Activated CD8-positive, alpha-beta memory T cell treated with anti-CD3 and anti-CD28 coated beads, Interleukin-2, amount 50 U/mL, for 1 hour (primary cell): ENCODE results near the gene RAE1.
A peak's percentile ranks its signal among the peaks of the same experiment; 100 is the strongest.
"Not testable (repeated sequence)": the region's sequence is repeated elsewhere in the genome, so short reads cannot be mapped to it uniquely, and the experiment has no call there.

Source experiments
- DNase-seq: peaks from one replicate; pipeline ENCODE4 v3.0.0-alpha.2; 2020; ENCODE audit errors: extremely low read depth

RAE1 gene

DNA sequence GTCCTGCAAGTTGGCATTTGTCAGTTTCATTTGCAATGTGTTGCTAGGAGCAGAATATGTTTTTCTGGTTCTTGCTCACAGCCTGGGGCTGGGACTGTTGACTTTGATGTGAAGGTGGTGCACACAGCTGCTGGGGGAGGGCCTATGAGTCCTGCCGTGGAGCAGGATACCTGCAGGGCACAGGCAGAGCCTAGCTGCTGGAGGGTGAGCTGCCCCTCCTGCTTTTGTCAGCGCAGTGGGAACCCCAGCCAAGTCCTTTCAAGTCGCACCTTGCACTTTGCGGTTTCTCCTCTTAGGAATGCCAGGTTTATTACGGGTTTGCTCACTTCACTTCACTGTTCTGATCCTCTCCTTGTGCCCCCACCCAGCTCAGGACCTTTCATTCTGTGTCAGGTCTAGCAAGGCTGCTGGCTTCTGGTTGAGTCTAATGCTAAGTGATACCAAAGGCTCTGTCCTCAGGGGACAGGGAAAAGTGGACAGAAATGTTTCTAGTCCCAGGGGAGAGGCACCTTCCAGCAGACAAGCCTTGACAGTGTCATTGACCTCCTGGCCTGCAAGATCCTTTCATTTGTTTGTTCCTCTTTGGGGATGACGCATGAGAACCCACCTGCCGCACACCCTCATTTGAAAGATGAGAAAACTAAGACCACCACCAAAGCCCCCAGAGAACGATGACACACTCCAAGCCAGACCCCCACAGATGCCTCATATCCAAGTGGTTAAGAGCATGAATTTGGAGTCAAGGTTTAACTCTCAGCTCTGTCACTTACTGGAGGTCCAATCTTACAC, 24.2 kb upstream of the RAE1 start:
- no peak for DNase-seq

DNA sequence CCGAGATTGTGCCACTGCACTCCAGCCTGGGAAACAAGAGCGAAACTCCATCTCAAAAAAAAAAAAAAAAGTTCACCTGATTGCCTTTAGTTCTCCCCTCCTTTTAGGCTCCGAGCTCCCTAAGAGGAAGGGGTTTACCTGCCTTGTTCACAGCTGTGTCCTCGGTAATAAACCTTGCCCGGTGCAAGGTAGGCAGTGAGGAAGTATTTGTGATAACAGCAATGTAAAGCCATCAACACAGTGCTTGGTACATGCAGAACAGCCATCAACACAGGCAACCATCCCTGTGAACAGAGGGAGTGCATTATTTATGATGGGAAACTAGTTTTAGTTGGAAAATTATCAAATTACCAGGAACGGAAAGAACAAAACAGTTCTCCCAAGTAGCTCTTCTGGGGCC, 23.2 kb upstream of the RAE1 start:
- no peak for DNase-seq

GRCh38 chr20:57329608-57330221, 21.3 kb upstream of the RAE1 start, which contains the start of gene SPO11:
Gene SPO11, plus strand, starts transcription at chr20:57329803. Its CDS starts 65 bp downstream, at chr20:57329868.
- DNase-seq: no peak

GRCh38 chr20:57330998-57331397, 20.1 kb upstream of the RAE1 start:
- DNase-seq: no peak

DNA sequence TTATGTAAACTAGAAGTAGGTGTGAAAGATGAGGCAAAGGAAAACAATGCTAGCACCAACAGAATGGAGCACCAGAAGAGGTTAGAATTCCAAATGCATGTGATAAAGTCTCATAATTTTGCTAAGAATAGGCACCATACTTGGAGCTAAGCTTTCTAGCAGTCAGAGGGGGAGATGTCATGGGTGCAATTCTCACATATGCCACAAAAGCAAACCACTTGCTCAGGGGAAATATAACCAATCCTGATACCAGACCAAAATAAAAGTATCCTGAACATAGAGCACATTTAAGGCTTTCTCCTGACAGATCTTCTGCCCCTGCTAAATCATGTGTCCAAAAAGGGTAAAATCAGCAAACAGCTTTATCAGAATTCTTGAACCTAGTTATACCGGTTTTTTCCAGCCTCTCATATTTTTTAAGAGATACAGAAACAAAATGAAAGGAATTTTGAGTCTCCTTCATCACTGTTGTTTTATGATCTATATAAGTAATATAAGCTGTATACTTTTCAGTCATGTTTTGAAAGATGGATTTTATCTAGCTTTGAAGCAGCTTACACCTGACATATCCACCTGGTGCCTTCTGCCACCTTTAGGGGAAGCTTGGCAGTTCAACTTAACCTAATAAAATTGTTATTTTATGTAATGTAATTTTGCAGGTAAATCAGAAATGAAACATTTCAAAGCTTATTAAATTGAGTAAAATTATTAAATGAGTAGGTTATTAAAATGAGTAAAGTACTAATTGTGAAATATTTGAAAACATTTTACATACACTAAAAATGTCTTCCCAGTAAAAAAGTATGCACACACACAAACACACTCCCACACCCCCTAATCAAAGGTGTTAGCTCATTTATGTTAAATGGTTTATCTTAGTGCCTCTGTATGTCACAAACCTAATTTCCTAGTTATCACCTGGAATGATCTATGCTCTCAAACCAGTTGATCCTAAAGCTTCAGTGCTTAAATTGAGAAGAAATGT, 18.7 kb upstream of the RAE1 start:
- DNase-seq: no peak

GRCh38 chr20:57335392-57335791, 15.7 kb upstream of the RAE1 start:
- no peak for DNase-seq

- DNase-seq: no peak
Observed at GRCh38 chr20:57341663-57342062, 9.4 kb upstream of the RAE1 start.

DNA sequence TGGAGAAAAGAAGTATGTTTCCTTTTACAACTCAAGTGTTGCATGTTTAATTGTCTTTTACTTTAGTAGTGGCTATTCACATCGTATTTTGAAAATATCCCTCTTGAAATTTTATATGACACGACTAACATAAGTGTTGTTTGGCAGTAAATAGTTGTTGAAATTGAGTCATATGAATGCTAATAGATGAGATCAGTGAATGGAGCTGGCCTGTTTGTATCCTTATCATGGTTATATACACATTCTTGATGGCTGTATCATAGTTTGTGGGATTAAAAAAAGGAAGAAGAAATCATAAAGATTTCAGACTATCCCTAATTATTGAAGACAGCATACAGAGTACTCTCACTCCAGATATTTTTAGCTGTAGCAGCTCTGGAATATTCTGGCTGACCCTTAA, 8.2 kb upstream of the RAE1 start:
- no peak for DNase-seq

- DNase-seq: peak; percentile 28
Observed at GRCh38 chr20:57346477-57346876, 4.6 kb upstream of the RAE1 start.

- no peak for DNase-seq
Observed at GRCh38 chr20:57347393-57347792, 3.7 kb upstream of the RAE1 start.

GRCh38 chr20:57348200-57348921, 2.7 kb upstream of the RAE1 start:
- not testable (repeated sequence) for DNase-seq

DNA sequence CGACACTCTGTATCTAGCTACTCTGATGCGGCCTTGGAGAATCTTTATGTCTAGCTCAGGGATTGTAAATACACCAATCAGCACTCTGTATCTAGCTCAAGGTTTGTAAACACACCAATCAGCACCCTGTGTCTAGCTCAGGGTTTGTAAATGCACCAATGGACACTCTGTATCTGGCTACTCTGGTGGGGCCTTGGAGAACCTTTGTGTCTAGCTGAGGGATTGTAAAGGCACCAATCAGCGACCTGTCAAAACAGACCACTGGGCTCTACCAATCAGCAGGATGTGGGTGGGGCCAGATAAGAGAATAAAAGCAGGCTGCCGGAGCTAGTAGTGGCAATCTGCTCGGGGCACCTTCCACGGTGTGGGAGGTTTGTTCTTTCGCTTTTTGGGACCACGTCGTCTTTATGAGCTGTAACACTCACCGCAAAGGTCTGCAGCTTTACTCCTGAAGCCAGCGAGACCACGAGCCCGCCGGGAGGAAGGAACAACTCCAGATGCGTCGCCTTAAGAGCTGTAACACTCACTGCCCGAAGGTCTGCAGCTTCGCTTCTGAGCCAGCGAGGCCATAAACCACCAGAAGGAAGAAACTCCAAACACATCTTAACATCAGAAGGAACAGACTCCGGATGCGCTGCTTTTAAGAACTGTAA, 2.0 kb upstream of the RAE1 start:
- not testable (repeated sequence) for DNase-seq

GRCh38 chr20:57350081-57350710, 859 bp upstream of the RAE1 start:
- DNase-seq: no peak

DNA sequence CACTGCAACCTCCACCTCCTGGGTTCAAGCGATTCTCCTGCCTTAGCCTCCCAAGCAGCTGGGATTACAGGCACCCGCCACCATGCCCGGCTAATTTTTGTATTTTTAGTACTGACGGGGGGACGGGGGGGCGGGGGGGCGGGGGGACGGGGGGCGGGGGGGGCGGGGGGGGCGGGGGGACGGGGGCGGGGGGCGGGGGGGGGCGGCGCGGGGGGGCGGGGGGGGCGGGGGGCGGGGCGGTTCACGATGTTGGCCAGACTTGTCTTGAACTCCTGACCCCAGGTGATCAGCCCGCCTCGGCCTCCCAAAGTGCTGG, 371 bp upstream of the RAE1 start:
- DNase-seq: not testable (repeated sequence)

- DNase-seq: no peak
Observed at GRCh38 chr20:57352305-57352704, 1.2 kb downstream of the RAE1 start.

DNA sequence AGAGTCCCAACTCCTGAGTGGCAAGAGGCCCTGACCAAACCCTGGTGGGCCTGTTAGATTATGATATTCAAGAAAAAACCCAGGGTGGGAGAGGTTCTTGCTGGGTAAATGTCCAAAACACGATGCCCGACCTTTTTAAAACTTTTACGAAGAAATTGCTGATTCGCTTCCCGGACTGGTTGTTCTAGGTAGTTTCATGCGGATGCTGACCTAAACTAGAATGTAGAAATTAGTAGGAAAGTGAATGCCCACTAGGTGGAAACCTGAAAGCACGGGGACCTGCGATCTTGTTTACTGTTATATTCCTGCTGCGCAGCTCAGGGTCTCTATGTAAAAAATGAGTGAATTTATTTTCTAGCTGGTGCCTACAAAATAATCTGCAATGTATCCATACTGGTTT, 2.3 kb downstream of the RAE1 start:
- no peak for DNase-seq

DNA sequence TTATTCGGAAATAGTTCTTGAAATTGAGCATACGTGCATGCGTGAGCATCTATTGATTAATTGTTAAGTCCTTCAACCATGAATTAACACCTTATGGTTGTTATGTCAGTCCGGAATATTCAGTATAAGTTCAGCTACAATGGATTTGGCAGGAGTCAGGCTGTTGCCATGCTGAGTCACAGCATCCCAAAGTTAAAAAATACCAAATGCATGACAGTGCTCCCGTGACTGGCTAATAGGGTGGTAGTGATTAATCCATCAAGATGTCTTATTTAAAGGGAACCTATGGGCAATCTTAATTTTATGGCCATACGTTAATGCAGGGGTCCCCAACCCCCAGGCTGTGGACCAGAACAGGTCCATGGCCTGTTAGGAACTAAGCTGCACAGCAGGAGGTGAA, 10.5 kb downstream of the RAE1 start:
- no peak for DNase-seq

DNA sequence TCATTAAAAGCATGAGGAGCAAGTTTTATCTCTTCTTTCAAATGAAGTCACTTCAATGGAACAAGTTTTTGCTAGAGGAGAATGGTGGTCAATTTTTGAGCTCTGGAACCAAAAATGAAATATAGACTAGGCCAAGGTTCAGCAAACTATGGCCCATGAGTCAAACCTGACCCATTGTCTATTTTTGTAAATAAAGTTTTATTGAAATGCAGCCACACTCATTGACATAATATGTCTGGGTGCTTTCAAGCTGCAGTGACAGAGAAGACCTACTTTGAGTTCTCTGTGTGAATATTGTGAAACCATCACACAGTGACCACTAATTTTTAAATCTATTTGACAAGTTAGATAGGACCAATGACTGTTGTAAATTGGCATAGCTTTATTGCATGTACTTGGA, 13.4 kb downstream of the RAE1 start:
- DNase-seq: no peak

GRCh38 chr20:57369596-57369995, 18.5 kb downstream of the RAE1 start:
- no peak for DNase-seq

DNA sequence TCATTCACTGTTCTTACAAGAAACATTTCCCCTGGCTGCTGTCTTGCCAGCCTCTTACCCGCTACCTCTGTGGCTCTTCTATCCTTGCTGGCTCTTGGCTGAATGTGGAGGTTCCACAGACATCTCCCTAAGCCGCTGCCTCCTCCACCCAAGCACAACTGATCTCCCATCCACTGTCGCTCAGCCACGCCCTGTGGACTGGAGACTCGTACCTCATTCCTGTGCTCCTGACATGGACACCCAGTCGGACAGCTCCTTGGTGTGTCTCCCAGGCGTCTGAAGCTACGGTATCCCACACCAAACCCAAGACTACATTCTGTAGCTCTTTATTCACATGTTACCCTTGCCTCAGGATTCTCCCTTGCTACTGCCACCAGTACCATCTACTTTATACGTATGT, 19.3 kb downstream of the RAE1 start:
- no peak for DNase-seq

DNA sequence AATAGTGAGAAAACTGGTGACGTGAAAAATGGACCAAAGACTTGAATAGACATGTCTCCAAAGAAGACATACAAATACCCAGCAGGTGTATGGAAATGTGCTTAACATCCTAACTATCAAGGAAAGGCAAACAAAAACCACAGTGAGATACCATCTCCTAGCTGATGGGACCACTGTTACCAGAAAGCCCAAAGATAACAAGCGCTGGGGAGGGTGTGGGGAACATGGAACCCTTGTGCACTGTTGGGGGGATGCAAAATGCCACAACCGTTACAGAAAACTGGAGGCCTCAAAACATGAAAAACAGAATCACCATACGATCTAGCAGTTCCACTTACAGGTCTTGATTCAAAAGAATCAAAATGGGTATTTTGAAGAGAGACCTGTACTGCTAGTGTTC, 20.3 kb downstream of the RAE1 start:
- DNase-seq: no peak
